ENCODE measurements around the gene ADCY5.

Gene ADCY5

DNA sequence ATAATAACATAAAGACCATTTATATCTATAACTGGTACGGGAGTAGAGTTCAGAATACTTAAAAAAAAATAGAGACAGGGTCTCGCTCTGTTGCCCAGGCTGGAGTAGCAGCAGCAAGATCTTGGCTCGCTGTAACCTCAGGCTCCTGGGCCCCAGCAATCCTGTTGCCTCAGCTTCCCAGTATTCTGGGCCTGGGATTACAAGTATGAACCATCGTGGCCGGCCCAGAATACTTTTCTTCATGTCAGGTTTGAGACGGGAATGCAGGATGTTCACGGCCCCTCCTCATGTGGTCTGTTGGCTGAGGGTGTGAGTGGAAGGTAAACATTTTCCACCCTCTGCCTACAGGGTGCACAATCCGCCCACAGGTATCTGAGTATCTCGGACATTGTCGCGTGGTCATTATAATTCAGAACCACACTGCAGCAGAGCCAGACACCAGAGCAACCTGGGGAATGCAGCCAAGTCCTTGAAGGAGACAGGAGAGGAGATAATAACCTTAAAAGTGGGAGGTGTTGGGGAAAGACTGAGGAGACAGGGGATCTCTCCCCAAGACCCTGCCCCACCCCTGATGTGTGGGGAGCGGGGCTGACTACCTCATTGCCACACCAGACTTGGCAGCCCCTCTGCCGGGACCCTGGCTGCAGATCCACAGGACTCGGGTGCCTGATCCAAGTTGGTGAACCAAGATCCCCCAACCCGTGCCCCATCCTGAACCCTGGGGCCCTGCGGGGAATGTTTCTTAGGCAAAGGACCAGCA, 106.8 kb downstream of the ADCY5 start:
- no peak for DNase-seq (ENCODE audit: low read depth)

DNA sequence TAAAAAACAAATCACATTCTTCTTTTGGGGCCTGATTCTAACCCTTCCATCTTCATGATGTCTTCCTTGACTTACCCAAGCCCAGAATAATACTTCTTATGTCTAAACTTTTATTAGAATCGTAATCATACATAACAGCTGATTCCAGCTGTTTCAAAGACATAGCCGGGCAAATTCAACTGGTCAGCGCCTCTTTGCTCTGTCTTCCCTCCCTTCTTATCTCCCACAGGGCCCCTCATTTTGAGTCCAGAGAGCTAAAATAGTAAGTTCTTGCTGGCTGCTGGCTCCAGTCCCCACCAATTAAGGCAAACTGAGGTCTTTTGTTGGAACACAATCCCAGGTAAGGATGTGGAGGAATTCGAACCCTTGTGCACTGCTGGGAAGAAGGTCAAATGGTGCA, 108.6 kb downstream of the ADCY5 start:
- DNase-seq (ENCODE audit: low read depth) = no peak

DNA sequence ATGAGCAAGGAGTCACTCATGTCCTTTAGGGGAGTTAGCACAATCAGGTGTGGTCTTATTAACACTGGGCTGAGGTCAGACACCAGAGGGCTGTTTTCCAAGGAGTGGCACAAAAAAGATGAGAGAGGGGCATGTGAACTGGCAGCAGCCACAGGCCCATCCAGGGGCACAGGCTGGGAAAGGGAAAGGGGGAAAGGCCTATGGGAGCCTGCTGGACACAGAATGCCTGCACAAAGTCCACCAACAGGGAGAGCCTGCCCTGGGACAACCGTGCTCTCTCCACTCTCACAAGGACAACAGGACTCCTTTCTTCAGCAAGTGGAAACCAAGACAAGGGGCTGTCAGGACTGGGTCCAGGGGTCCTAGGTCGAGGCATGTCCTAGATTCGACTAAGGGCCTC, 109.6 kb downstream of the ADCY5 start:
- DNase-seq (ENCODE audit: low read depth) = no peak

DNA sequence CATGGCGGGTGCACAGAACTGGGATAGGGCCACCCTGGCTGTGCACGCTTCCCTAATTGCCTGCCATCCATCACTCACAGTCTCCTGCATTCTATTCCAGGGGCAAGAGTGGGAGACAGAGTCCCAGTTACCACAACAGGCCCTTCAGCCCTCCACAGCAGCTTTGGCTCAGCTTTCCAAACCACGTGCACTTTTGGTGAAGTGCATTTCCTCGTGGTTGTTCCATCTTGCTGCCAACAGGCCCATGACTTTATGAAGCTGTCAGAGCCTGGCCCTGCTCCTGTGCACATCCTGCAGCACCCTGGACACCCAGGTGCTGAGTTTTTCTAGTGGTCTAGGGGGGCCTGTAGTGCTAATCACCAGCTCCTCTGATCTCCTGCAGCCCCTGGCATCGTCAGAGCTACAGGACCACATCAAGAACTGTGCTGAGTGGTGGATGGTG, 110.2 kb downstream of the ADCY5 start:
- no peak for DNase-seq (ENCODE audit: low read depth)

DNA sequence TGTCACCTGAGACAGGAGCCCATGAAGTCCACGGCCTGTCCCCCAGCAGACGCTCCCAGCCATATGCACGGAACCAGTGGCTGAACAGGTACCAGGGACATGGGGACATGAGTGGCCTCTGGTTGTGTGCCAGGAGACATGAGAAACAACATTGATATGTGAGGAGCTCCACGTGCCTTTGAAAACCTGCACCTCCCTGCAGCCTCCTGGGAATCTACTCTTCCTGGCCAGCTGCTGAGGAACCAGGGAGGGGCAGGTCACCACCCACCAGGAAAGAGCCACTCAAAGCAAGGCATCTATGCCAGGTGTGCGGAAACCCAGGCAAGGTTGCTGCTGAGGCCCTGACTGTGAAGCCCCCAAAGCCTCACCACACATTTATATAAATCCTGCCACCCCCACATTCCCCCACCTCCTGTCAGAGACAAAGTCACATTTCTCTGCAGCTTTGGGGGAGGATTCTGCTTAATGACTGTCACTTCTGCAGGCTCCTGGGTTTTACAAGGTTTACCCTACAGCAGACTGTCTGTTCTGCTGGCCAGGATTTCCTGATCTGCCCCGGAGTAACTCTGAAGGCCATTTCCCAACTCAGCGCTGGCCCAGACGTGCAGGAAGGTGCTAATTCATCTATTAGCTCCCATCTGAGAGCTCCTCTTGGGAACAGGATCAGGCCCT, 110.8 kb downstream of the ADCY5 start:
- no peak for DNase-seq (ENCODE audit: low read depth)

DNA sequence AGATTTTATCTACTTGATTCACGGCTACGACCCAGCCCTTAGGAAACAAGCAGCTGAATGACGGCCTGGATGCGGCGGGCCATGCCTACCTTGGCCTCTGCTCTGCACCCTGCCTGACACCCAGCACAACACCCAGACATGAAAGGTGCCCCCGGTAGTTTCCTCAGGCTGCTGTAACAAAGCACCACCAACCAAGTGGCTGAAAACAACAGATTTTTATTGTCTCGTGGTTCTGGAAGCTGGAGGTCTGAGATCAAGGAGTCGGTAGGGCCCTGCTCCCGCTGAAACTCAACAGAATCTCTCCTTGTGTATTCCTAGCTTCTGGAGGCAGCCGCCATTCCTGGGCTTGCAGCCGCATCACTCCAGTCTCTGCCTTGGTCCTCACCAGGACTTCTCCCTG, 111.7 kb downstream of the ADCY5 start:
- no peak for DNase-seq (ENCODE audit: low read depth)

DNA sequence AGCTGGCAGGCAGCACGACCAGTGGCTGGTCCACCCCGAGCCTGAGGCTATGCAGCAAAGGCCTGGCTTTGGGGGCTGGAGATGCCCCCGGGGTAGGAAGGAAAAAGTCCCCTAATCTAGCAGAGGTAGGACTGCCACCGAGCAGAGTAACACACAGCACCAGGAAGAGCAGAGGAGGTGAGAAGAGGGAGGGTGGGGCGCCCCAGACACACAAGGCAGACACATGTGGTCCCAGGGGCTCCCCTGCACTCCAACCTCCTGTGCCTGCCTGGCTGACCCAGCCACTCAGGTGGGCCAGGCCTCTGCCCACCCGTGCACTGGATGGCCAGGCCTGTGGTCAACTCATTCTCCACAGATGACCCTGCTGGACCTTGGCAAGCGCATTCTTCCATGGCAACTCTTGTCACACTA, 112.4 kb downstream of the ADCY5 start:
- DNase-seq (ENCODE audit: low read depth) = no peak

DNA sequence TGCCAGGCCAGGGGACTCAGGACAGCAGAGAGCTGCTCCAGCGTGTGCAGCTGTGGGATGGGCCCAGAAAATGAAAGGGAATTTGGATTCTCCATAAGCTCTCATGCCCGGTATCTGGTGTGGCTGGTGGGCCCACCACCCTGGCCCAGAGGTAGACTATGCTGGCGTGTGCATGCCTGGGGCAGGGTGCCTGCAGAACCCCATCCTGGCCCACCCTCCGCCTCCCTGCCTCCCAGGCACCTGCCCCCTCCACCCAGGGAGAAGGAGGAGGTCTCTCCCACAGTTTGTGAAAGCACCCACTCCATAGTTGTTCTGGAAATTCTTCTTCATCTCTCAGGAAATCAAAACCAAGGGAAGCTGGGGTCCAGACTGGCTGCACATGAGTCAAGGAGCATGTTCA, 112.9 kb downstream of the ADCY5 start:
- no peak for DNase-seq (ENCODE audit: low read depth)

DNA sequence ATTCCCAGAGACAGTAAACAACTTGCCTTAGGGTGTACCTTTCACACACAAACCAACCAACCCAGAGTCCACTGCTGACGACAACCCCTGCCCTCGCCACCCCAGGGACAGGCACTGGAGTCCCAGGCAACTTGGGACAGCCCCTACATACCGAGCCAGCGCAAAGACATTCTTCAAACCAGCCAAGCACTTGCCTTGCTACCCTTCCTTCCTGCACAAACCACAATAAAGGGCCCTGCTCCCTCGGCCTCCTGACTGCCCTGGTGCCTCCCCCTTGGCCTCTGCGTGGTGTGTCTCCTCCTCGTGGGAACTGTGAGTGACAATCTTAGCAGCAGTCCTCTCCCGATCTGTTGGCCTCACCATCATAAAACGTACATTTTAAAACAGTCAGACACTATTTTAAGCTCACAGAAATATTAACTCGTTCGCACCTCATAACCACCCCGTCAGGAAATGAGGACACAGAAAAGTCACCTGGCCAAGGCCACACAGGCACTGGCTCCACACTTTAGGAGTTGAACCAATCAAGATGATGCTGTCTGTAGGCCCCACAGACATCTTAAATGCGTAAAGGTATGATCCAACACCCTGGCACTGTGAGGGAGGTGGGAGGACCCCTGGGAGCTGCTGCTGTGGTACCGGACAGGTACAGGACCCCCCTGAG, 113.8 kb downstream of the ADCY5 start:
- no peak for DNase-seq (ENCODE audit: low read depth)

DNA sequence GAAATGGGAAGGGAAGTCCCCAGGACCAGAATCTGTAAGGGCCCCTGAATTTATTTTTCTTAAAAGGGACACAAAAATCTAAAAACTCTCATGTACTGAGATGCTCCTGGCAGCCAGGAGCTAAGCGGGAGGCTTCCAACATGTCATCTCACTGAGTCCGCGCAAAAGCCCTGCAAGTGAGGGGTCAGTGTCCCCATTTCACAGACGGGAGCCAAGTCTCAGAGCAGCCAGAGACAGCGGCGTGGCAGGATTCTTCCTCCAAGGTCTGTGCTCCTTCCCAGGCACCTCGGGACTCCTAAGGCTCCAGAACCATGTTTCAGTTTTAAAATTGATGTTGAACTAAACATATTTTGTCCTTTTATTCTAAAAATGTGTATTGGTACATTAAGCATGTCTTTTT, 114.8 kb downstream of the ADCY5 start:
- no peak for DNase-seq (ENCODE audit: low read depth)

DNA sequence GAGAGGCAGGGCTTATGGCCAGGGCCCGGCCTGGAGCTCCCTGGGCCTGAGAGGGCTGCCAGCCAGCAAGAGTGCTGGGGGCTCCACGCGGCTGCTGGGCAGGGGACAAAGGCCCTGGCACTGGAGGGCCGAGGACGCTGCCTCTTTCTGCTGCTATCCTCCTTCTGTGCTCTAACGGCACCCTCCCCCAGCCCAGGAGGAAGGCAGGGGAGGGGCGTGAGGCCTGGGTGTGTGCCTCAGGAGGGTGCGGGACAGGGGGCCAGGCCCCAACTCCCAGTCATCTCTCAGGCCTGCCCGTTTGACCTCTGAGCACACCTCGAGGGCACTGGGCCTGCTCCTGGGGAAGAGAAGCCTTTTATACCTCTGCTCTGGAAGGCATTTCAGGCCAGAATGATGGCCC, 115.5 kb downstream of the ADCY5 start:
- no peak for DNase-seq (ENCODE audit: low read depth)

DNA sequence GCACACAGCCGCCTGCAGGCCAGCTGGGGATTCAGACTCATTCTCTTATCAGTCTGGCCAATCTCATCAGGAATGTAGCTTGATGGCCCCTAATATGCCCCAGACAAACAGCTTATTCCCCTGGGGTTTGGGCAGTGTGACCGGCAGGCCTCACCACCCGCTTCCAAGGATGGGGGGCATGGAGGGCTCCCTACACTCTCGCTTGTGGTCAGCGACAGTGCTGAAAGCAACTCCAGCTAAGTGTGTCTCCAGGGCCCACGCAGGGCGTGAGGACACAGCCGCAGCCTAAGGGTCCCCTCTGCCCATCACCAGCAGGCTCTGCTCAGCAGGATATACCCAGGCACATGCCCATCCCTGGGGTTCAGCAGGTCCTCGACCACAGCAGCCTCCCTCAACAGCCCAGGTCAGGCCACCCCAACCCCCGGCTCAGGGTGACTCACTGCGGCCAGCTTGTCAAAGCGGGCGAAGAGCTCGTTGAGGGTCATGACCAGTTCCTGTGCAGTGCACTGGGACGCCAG, 116.7 kb downstream of the ADCY5 start:
- no peak for DNase-seq (ENCODE audit: low read depth)

DNA sequence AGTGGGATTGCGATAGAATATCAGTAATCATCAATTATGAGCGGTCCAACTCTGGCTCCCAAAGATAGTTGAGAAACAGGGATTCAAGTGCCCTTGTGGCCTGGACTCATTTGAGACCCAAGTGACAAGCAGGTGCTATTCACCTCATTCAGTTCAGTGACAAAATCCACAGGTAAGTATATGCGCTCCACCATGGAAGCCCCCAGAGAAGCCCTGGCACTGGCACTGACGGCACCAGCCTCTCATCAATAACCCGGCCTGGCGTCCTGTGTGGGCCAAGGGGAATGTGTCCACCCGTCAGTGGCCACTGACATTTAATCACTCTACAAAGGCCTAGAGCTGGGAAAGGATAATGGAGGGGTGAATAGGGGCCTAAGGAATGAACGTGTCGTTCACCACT, 117.2 kb downstream of the ADCY5 start:
- no peak for DNase-seq (ENCODE audit: low read depth)

DNA sequence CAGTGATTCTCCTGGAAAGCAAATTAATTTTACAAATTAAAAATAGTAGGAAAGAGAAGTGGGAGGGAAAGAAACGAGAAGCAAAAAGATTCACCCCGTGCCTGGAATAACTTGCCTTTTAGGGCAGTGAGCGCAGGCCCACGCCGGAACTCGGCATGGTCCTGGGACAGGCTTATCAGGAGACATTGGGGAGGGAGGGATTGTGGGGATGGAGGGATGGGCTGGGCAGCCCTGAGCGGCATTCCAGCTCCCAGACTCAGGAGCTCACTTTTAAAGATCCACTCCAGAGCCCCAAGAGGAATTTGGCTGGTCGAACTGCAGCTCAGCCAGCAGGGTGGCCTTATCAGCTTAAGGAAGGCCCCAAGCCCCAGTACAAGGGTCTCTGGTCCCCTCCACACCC, 117.9 kb downstream of the ADCY5 start:
- DNase-seq (ENCODE audit: low read depth) = no peak

DNA sequence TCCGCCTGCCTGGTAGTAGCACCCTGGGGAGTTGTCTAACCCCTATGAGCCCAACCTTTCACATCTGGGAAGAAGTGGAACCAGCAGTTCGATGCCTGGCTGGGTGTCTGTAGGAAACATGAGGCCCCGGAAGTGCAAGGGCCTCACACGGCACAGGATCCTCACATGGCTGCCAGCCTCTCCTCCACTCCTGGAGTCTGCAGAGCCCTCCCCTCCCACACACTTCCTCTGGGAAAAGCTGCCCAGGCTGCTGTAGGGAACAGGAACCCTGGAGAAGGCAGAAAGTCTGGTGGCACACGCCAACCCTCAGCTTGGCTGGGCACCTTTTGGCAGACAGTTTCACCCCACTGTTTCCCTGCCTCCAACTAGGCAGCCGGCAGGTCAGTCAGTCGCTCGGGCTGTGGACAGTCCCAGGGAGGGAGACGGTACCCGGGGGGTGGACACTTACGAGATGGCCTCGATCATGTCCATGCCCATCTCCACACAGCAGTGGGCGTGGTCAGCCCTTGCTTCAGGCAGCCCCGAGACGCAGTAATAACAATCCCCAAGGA, 118.4 kb downstream of the ADCY5 start:
- no peak for DNase-seq (ENCODE audit: low read depth)

DNA sequence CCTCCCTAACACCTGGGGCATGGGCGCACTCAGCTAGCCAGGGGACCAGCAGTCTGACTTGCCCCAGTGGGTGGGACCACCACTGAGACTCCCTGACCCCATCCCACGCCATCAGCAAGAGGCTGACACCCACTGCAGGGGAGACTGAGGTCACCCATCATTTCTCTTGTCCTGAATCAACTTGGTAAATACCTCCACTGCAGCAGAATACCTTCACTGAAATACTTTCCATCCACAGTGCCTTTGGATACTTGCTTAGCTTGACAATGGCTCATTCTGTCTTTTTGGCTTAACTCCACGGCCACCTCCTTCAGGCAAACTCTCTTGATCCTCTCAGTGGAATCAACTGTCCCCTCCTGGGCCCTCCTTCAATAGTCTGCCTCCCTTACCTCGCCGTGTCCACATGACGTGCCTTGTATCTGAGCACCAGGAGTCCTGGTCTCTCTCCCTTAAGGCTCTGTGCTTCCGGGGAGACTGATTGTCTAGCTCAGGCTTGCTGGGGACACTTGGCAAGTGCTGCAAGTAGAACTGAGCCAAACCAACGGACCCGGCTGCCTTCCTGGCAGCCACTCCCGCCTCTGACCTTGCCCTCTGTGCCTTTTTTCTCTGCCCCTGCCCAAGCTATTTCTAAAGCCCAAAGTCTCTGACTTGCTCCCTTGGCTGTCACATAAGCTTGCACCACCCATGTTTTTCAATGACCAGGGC, 119.1 kb downstream of the ADCY5 start:
- DNase-seq (ENCODE audit: low read depth) = no peak

DNA sequence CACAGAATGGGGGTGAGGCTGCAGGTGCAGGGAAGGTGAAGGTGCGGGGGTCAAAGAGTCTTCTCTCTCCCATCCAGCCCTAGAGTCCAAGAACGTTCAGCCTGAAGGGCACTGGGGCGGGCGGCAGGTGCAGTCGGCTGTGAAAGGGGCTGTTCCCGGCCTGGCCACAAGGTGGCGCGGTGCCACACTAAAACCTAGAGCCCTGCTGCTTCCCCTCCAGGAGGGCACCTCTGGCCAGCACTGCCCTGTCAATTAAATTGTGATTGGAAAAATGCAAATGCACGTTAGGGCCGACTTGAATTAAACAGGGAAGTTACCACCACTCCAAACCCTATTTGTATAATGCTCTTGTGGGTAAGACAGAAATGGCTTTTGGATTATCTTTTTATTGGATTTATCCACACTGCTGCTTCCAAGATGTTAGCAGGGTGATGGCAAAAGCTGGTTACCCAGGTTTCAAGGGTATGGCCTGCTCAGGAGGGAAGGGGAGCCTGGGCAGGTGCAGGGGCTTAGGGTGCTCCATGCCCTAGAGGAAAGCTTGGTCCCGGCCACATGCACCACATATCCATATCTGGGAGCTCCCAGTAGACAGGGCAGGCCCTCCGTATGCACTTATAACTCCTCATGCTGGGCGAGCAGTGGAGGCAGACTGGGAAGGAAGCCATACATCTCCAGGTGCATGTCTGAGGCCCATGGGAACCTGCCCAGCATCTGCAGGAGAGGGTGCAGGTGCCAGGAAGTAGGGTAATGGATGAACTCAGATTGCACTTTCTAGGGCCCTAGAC, 119.8 kb downstream of the ADCY5 start:
- DNase-seq (ENCODE audit: low read depth) = peak; percentile 62

DNA sequence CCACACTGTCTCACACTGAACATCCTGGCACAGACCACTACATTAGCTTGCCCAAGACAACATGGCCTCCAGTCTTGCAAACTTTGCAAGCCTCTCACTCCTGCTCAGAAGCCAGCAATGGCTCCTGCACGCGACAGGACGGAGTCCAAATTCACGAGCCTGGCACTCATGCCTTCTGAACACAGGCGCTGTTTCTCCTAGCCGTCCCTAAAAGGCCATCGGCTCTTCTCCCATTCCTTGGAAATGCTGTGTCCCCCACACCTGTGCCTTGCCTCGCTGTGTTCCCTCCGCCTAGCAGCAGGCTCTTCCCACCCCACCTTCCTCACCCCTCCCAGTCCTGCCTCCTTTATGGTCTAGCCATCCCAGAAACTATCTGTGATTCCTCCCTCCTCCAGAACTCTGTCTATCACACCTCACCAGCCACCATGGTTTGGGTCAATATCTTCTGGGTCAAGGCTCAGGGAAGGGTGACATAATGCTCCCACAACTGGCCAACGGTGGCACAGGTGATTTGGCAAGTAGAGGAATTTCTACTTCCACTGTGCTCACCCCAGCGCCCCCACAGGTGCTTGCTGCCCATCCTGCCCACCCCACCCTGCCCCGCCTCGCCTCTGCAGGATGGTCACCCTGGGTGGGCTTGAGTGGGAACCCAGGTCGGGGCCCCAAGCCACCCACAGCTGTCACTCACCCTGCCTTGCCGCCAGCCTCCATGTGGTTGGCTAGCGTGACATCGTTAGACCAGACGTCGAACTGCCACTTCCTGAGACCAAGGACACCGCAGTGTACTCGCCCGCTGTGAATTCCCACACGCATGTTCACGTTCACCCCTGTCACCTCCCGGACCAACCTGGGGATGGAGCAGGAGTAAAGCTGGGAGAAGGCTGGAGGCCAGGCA, 120.7 kb downstream of the ADCY5 start:
- DNase-seq (ENCODE audit: low read depth) = no peak

DNA sequence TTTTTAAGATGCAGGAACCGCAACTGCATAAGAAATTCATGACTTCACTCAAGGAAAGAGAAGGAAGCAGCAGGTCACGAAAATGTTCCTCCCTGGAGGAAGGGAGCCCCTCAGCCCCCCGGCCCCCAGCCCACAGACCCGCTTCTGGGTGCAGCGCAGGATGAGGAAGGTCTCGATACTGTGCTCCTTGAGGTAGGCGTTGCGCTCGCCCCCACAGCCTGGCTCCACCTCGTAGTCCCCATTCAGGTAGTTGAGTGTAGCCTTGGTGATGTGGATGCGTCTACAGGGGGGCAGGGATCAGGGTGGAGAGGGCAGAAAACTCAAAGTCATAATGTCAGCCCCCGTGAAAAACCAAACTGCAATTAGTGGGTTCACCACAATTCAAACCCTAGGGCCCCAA, 121.4 kb downstream of the ADCY5 start:
- no peak for DNase-seq (ENCODE audit: low read depth)

DNA sequence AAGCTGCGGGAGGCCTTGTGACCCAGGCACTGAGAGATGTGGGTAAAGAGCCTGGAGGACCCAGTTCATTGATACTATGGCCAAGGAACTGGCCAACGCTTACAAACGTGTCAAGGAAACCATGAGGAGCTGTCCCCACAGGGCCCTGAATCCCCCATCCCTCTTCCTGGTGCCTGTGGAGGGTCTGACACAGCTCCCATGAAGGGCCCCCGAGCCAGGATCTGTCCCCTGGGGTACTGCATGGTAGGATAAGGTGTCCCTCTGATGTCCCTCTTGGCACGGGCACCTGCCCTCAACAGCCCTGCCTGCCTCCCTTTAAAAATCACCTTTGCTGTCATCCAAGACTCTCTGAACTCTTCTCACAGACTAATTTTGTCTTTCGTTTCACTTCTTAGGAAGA, 122.4 kb downstream of the ADCY5 start:
- no peak for DNase-seq (ENCODE audit: low read depth)

Data from activated gamma-delta T cell treated with anti-CD3 and anti-CD28 coated beads, Interleukin-2, amount 50 U/mL, for 16 hours (primary cell).